Activated T-cell treated with anti-CD3 and anti-CD28 coated beads, Interleukin-2, amount 50 U/mL, for 24 hours (primary cell): ENCODE results near the gene MED13L.
"Not testable (repeated sequence)": the region's sequence is repeated elsewhere in the genome, so short reads cannot be mapped to it uniquely, and the experiment has no call there.

Source experiments
- DNase-seq: peaks from one replicate; pipeline ENCODE4 v3.0.0-alpha.2; 2020
- H3K27ac Mint-ChIP-seq: 2 replicates; pipeline ENCODE4 v1.8.0; 2020; ENCODE audit warnings: mild to moderate bottlenecking, mixed read lengths
- H3K27me3 Mint-ChIP-seq: 2 replicates; pipeline ENCODE4 v1.8.0; 2020; ENCODE audit warnings: mixed read lengths
- H3K36me3 Mint-ChIP-seq: 2 replicates; pipeline ENCODE4 v1.8.0; 2020; ENCODE audit warnings: low read depth, mixed read lengths
- H3K4me1 Mint-ChIP-seq: 2 replicates; pipeline ENCODE4 v1.8.0; 2020; ENCODE audit warnings: low read depth, mixed read lengths
- H3K4me3 Mint-ChIP-seq: 2 replicates; pipeline ENCODE4 v1.8.0; 2020; ENCODE audit warnings: mild to moderate bottlenecking, moderate library complexity, mixed read lengths
- H3K9me3 Mint-ChIP-seq: 2 replicates; pipeline ENCODE4 v1.8.0; 2020; ENCODE audit warnings: mixed read lengths

The MED13L gene

DNA sequence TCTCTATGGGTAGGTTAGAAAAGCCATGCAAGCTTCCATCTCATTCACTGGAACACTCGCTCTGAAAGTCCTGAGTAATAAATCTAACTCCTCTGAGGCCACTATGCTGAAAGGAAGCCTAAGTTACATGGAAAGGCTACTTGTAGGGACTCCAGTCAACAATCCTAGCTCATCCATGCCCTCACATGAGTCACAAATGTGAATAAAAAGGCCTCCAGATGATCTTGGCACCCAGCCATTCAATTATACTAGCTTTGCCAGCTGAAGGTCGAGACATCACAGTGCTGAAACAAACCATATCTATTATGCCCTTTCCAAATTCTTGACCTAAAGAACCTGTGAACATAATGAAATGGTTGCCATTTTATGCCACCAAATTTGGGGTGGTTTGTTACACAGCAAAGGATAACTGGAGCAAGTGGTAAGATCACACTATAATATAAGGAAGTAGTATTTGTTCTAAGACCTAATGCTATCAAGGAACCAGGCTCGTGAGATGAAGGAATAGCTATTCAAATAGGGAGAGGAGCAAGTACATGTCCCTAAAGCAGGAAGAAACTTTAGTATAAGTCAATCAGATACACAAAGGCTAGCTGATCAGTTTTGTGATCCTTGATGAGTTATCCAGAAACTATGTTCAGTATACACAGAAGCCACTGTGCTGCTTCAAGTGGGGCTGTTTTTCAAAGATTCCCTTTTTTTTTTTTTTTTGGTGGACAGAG lies 142.1 kb downstream of the MED13L start:
- Mint-ChIP-seq H3K9me3 (no peaks in the 10 kb centered on the region), H3K27ac (peak overlapping the region; percentile 92), H3K36me3 (no peaks in the 10 kb centered on the region), H3K27me3 (no peaks in the 10 kb centered on the region), H3K4me3 (no peak overlapping the region), H3K4me1 (peaks cover 77% of the 10 kb centered on the region)
- DNase-seq = no peak

DNA sequence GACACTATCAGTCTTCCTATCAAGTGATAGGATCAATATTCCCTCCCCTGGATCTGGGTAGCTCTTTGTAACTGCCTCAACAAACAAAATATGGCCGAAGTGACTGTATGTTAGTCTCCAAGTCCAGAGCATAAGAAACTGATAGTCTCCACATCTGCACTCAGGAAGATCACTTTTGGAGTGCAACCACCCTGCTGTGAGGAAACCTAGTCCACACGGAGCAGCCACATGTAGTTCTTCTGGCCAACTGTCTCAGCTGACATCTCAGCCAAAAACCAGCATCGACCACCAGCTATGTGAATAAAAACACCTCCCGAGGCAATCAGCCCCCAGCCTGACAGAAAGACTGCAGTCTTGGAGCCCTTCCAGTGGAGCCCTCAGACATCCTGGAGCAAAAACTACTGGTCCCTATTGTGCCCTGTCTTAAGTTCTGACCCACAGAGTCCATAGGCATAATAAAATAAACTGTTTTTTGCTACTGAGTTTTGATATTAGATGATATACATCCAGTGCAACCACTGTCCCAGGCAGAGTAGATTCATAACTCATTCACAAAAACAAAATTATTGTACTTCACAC lies 143.8 kb downstream of the MED13L start:
- H3K27me3 Mint-ChIP-seq = no peaks in the 10 kb centered on the region
- DNase-seq = no peak
- H3K27ac Mint-ChIP-seq = peak overlapping the region; percentile 52
- H3K4me3 Mint-ChIP-seq = no peak overlapping the region
- H3K4me1 Mint-ChIP-seq = peaks cover 80% of the 10 kb centered on the region
- no peaks in the 10 kb centered on the region for H3K36me3 Mint-ChIP-seq
- no peaks in the 10 kb centered on the region for H3K9me3 Mint-ChIP-seq

DNA sequence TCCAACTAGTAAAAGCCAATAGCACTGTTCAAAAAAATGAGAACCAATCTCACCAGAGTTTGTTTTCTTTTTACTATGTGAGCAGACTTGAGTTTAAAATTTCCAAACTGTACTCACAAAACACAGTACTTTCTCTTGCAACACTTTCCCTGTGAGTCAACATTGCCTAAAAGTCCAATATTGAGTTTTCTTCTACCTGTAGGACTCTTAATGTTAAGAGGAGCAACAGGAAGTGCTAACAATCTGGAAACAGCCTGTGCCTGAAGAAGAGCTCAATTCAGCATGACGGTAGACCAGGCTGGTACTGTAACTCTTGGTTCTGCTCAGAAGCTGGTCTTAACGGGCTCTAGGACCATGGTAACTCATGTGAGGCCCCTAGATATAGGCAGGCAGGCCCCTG lies 144.3 kb downstream of the MED13L start:
- H3K36me3 Mint-ChIP-seq = no peaks in the 10 kb centered on the region
- peaks cover 78% of the 10 kb centered on the region for H3K4me1 Mint-ChIP-seq
- no peak for DNase-seq
- H3K4me3 Mint-ChIP-seq = no peak overlapping the region
- no peaks in the 10 kb centered on the region for H3K27me3 Mint-ChIP-seq
- peak overlapping the region; percentile 52 for H3K27ac Mint-ChIP-seq
- H3K9me3 Mint-ChIP-seq = no peaks in the 10 kb centered on the region

DNA sequence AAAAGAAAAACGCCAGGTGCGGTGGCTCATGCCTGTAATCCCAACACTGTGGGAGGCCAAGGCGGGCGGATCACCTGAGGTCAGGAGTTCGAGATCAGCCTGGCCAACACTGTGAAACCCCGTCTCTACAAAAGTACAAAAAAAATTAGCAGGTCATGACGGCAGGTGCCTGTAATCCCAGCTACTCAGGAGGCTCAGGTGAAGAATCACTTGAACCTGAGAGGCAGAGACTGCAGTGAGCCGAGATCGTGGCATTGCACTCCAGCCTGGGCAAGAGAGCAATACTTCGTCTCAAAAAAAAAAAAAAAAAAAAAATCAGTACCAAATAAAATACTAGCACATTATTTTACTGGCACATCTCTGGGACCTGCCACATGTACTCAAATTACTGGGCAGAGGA lies 145.5 kb downstream of the MED13L start:
- not testable (repeated sequence) for H3K9me3 Mint-ChIP-seq, H3K27ac Mint-ChIP-seq, H3K36me3 Mint-ChIP-seq, H3K27me3 Mint-ChIP-seq, DNase-seq, H3K4me3 Mint-ChIP-seq
- peaks cover 77% of the 10 kb centered on the region for H3K4me1 Mint-ChIP-seq

DNA sequence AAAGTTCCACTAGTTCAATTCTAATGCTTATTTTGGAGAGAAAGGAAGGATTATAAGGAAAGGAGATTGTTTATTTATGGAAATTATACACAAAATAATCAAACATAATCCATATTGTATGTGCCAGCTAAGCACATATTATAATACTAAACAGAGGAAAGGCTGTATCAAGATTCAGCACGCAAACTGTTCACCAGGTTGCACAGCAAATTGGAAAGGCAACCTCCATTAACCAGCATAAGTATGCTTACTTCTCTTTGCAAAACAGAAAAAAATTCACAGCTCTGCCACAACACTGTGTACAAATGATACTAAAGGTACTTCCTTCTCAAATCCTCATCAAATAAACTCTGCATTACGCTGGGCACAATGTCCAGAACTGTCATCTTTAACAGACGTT lies 146.3 kb downstream of the MED13L start:
- H3K4me3 Mint-ChIP-seq = no peak overlapping the region
- H3K27ac Mint-ChIP-seq = no peak overlapping the region
- H3K27me3 Mint-ChIP-seq = no peaks in the 10 kb centered on the region
- DNase-seq = no peak
- no peaks in the 10 kb centered on the region for H3K36me3 Mint-ChIP-seq
- no peaks in the 10 kb centered on the region for H3K9me3 Mint-ChIP-seq
- peaks cover 77% of the 10 kb centered on the region for H3K4me1 Mint-ChIP-seq

DNA sequence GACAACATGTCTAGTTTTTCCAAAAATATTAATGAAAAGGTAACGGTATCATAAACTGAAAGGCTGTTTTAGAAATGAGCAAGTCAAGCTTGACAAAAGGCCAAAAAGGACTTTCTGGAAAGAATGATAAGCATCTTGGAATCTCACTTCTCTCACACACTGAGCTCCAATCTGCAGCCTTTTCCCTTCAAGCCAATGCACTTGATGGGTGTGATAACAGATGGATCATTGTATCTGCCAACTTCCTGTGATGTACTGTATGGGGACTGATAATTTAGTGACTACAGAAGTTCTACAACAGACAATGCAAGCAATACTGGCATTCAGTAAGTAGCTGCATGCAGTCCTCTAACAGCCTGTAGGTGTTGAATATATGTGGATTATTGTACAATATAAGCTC lies 147.1 kb downstream of the MED13L start:
- Mint-ChIP-seq H3K27ac (no peak overlapping the region), H3K9me3 (no peaks in the 10 kb centered on the region), H3K4me1 (peaks cover 74% of the 10 kb centered on the region), H3K27me3 (no peaks in the 10 kb centered on the region), H3K36me3 (no peaks in the 10 kb centered on the region), H3K4me3 (no peak overlapping the region)
- DNase-seq = no peak

DNA sequence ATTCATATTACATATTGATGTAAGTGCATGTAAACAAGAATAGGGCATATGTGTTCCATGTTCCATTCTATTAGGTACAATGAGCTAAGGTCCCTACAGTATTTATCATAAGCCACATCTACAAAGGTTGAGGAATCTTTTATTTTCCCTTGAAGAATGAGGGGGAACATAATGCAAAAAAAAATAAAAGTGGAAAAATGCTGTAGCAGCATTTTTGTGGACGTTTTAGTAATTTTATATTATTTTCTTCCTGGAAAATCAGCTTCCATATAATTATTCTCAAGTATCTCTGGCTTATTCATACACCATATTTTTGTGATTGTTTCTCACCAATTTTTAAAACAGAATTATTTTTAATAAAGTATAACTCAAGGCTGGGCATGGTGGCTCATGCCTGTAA lies 148.7 kb downstream of the MED13L start:
- Mint-ChIP-seq H3K27ac (no peak overlapping the region), H3K27me3 (no peaks in the 10 kb centered on the region), H3K4me1 (peaks cover 71% of the 10 kb centered on the region), H3K9me3 (no peaks in the 10 kb centered on the region), H3K36me3 (no peaks in the 10 kb centered on the region), H3K4me3 (no peak overlapping the region)
- no peak for DNase-seq

DNA sequence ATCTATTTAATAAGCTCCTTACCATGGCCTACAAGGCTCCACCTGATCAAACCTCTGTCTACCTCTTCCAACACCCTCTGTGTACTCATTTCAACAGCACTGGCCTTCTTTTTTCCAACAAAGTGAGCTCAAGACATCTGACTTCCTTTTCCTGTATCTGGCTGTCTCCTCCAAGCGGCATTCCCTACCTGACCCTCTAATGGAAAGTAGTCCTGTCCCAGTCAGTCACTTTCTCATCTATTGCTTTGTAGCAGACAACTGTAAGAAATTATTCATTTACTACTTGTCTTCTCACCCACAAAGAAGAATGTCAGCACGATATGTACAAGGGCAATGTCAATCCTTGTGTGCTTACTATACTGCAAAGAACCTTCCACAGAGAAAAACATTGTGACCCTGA lies 149.6 kb downstream of the MED13L start:
- no peaks in the 10 kb centered on the region for H3K27me3 Mint-ChIP-seq
- H3K27ac Mint-ChIP-seq = no peak overlapping the region
- H3K4me3 Mint-ChIP-seq = no peak overlapping the region
- peaks cover 71% of the 10 kb centered on the region for H3K4me1 Mint-ChIP-seq
- no peaks in the 10 kb centered on the region for H3K36me3 Mint-ChIP-seq
- no peaks in the 10 kb centered on the region for H3K9me3 Mint-ChIP-seq
- no peak for DNase-seq

DNA sequence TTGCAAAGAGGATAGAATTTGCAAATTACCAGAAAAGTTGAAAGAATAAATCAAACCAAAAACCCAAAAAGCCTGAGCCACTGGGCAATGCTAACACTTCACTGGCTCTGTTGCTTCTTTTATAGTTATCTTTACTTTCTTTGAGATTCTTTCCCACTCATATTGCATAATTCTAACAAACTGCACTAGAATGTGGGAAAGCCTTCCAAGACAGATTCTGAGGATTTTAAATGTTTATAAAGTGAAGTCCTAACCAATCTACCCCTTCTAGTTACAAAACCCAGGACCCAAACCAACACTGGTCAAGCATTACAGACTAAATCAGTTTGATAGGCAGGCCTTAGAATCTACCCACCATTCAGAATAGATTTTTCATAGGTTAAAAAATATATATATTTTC lies 150.9 kb downstream of the MED13L start:
- Mint-ChIP-seq H3K4me3 (no peak overlapping the region), H3K36me3 (no peaks in the 10 kb centered on the region), H3K9me3 (no peaks in the 10 kb centered on the region), H3K27me3 (no peaks in the 10 kb centered on the region), H3K4me1 (peaks cover 77% of the 10 kb centered on the region), H3K27ac (no peak overlapping the region)
- DNase-seq = no peak

DNA sequence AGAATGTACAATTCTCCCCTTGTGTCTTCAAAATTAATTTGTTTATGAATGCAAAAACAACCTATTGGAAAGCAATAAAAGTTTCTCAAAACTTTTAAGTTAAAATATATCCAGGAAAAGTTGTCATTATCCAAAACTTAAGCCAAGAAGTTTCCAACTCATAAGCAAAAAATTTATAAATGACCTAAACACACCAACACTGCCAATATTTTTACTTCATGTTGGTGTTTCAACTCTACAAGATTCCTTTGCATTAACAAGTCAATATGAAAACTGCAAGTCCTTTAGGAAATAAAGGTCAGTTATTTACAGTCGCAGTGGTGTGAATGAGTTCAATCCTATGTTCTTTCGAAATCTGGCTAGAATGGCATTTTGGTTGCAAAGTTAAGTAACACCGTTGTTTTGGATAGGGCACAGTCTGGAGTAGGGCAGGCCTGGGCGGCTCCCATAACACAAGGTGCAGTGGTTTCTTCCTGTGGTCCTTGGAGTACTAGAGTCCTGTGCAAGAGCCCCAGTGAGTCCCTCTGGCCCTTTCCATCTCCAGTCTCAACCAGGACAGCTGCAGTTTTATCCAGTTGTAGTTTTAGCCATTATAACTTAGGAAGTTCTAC lies 151.4 kb downstream of the MED13L start:
- Mint-ChIP-seq H3K4me3 (no peak overlapping the region), H3K4me1 (peaks cover 77% of the 10 kb centered on the region), H3K36me3 (no peaks in the 10 kb centered on the region), H3K27ac (no peak overlapping the region), H3K9me3 (no peaks in the 10 kb centered on the region), H3K27me3 (no peaks in the 10 kb centered on the region)
- DNase-seq = no peak

DNA sequence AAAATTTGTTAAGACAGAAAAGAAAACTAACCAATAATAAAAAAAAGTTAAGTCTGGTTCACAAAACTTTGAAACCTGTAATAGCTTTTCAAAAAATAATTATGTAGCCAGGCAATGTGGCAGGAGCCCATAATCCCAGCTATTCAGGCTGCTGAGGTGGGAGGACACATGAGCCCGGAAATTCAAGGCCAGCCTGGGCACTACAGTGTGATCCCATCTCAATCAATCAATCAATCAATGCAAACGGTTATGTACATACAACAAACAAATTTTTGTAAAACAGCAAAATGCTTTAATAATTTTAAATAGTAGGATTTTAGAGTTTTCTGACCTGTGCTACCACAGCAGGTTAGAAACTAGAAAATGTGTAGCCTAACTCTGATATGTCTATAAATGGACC lies 152.4 kb downstream of the MED13L start:
- H3K9me3 Mint-ChIP-seq = no peaks in the 10 kb centered on the region
- H3K27me3 Mint-ChIP-seq = no peaks in the 10 kb centered on the region
- no peak overlapping the region for H3K4me3 Mint-ChIP-seq
- H3K36me3 Mint-ChIP-seq = no peaks in the 10 kb centered on the region
- no peak for DNase-seq
- peaks cover 77% of the 10 kb centered on the region for H3K4me1 Mint-ChIP-seq
- H3K27ac Mint-ChIP-seq = no peak overlapping the region

DNA sequence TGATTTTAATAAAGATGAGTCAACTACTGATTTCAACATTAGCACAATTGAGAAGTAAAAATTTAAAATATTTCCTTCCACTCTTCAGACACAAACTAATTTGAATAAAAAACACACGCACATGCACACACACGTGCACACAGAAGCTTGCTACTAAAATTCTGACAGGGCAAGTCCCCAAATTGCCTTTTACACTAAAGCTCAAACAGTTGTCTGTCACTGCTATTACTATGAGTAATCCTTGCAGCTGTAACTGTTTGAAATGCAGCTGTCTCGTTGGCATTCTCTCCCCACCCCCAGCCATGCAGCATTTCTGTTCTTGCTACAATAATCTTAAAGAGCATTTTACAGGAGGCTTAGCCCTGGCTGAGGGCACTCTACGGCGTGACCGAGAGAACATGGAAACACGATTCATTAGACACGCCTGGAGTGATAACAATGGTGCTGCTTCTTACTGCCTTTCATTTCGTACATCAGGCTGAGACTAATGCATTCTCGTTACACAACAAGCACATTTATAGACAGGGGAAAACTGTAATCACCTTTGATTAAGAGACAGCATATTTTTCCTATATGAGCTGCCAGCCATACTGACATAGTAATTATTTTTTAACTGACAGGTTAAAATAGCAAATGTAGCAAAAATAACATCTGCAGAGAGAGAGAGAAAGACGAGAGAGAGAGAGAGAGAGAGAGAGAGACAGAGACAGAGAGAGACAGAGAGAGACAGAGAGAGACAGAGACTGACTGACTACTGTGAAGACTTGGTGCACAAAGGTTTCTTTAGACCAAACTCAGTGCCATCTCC lies 153.8 kb downstream of the MED13L start:
- Mint-ChIP-seq H3K4me3 (peak overlapping the region; percentile 33), H3K27ac (peak overlapping the region; percentile 20), H3K4me1 (peaks cover 76% of the 10 kb centered on the region), H3K36me3 (no peaks in the 10 kb centered on the region), H3K9me3 (no peaks in the 10 kb centered on the region), H3K27me3 (no peaks in the 10 kb centered on the region)
- DNase-seq = peak; percentile 52

DNA sequence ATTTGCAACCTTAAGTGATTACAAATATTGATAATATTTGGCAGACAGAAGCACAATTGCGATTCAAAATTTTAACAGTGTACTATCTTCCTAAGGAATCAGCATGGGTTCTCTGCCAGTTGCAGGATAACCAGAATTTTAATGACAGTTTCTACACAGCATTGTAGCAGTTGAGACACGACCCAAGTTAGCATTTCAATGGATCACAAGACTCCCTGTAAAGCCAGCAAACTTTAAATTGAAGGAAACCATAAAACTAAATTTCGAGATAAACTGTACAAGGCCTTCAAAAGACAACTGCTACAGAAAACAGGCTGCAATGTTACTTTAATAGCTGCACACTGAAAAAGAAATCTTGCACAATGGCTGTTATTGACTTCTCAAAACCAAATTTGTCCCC lies 154.9 kb downstream of the MED13L start:
- peaks cover 73% of the 10 kb centered on the region for H3K4me1 Mint-ChIP-seq
- no peaks in the 10 kb centered on the region for H3K9me3 Mint-ChIP-seq
- H3K27me3 Mint-ChIP-seq = no peaks in the 10 kb centered on the region
- H3K27ac Mint-ChIP-seq = no peak overlapping the region
- no peaks in the 10 kb centered on the region for H3K36me3 Mint-ChIP-seq
- no peak overlapping the region for H3K4me3 Mint-ChIP-seq
- no peak for DNase-seq

DNA sequence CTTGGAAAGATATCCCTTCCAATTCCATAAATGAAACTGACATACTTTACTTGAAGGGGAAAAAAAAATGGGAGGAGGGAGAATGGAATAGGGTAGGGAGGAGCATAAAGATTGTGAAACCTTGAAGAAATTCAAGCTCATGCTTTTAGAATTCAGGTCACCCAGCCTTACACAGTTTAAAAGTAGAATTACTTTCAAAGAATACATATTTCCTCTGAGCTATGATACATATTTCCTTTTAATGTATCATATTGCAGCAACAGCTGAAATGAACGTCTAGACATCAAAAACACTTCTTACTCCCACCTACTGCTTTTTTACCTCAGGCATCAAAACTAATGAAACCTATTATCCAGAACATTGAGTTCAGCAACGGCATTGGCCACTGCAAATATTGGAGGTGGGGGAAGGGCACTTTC lies 156.0 kb downstream of the MED13L start:
- Mint-ChIP-seq H3K4me3 (peak overlapping the region; percentile 37), H3K27ac (peak overlapping the region; percentile 60), H3K4me1 (peaks cover 75% of the 10 kb centered on the region), H3K36me3 (no peaks in the 10 kb centered on the region), H3K9me3 (no peaks in the 10 kb centered on the region), H3K27me3 (no peaks in the 10 kb centered on the region)
- DNase-seq = no peak
